HepG2 (cell line): ENCODE data around the gene RNF6. TPM values are rescaled to one million over a fixed set of nuclear protein-coding genes. Genes with fewer than 3 reads are reported as not detected.
A peak's percentile ranks its signal among the peaks of the same experiment; 100 is the strongest.

Source experiments
- CBX5 ChIP-seq: sonication (generic); formaldehyde crosslinking; IDR thresholded peaks from 2 replicates; pipeline ENCODE4 v1.4.0; 2020; ENCODE audit warnings: missing genetic modification reagents, borderline replicate concordance
- FLYWCH1 ChIP-seq: sonication (generic); formaldehyde crosslinking; IDR thresholded peaks from 2 replicates; pipeline ENCODE4 v1.8.1; 2023; ENCODE audit warnings: mild to moderate bottlenecking, missing genetic modification reagents
- ISX ChIP-seq: sonication (generic); formaldehyde crosslinking; conservative IDR thresholded peaks from 2 replicates; pipeline ENCODE4 v1.5.0; 2020; ENCODE audit warnings: missing genetic modification reagents
- MAF1 ChIP-seq: sonication (generic); formaldehyde crosslinking; IDR thresholded peaks from 2 replicates; pipeline ENCODE4 v1.5.0; 2020; ENCODE audit warnings: missing genetic modification reagents, borderline replicate concordance
- RFXANK ChIP-seq: IDR thresholded peaks from 2 replicates; pipeline ENCODE4 v1.6.1; 2016
- SMAD9 ChIP-seq: sonication (generic); formaldehyde crosslinking; IDR thresholded peaks from 2 replicates; pipeline ENCODE4 v1.5.1; 2020; ENCODE audit warnings: mild to moderate bottlenecking, missing genetic modification reagents
- SOX13 ChIP-seq, 3 experiments: fragments of 450-650 bp in 1 of 3; sonication (generic) in 1 of 3; formaldehyde crosslinking in 1 of 3; IDR thresholded peaks in 2 of 3; conservative IDR thresholded peaks in 1 of 3; 2 replicates each; pipeline versions ENCODE4 v1.5.0 to v1.6.1; 2016 to 2020; ENCODE audit warnings: antibody characterized with exemption in 1 of 3, mild to moderate bottlenecking in 1 of 3, missing compliant biosample characterization in 1 of 3, missing genetic modification reagents in 1 of 3, moderate library complexity in 1 of 3
- TBX2 ChIP-seq: sonication (generic); formaldehyde crosslinking; IDR thresholded peaks from 2 replicates; pipeline ENCODE4 v1.5.0; 2020; ENCODE audit warnings: missing genetic modification reagents, mild to moderate bottlenecking, borderline replicate concordance
- ZMYM3 ChIP-seq: sonication (generic); formaldehyde crosslinking; IDR thresholded peaks from 2 replicates; pipeline ENCODE4 v1.5.1; 2020; ENCODE audit warnings: mild to moderate bottlenecking, missing genetic modification reagents
- ZNF20 ChIP-seq: sonication (generic); formaldehyde crosslinking; IDR thresholded peaks from 2 replicates; pipeline ENCODE4 v1.4.0; 2020; ENCODE audit warnings: mild to moderate bottlenecking, moderate library complexity, missing genetic modification reagents
- ZNF234 ChIP-seq: sonication (generic); formaldehyde crosslinking; conservative IDR thresholded peaks from 2 replicates; pipeline ENCODE4 v1.5.1; 2020; ENCODE audit warnings: mild to moderate bottlenecking, missing genetic modification reagents
- ZNF441 ChIP-seq: sonication (generic); formaldehyde crosslinking; IDR thresholded peaks from 2 replicates; pipeline ENCODE4 v1.7.0; 2021; ENCODE audit warnings: missing genetic modification reagents, borderline replicate concordance
- ZNF563 ChIP-seq: sonication (generic); formaldehyde crosslinking; IDR thresholded peaks from 2 replicates; pipeline ENCODE4 v1.8.0; 2022; ENCODE audit warnings: mild to moderate bottlenecking, moderate library complexity, missing genetic modification reagents
- ZNF607 ChIP-seq: sonication (generic); formaldehyde crosslinking; IDR thresholded peaks from 2 replicates; pipeline ENCODE4 v1.5.1; 2020; ENCODE audit warnings: missing genetic modification reagents, mild to moderate bottlenecking, borderline replicate concordance
- ZNF766 ChIP-seq: sonication (generic); formaldehyde crosslinking; IDR thresholded peaks from 2 replicates; pipeline ENCODE4 v1.5.0; 2020; ENCODE audit warnings: missing genetic modification reagents, borderline replicate concordance
- ZNF781 ChIP-seq: sonication (generic); formaldehyde crosslinking; IDR thresholded peaks from 2 replicates; pipeline ENCODE4 v1.5.1; 2020; ENCODE audit warnings: borderline replicate concordance, mild to moderate bottlenecking, missing genetic modification reagents; ENCODE audit errors: not compliant biosample characterization
- polyA plus RNA-seq, 8 experiments: library from polyadenylated mRNA; depleted of rRNA in 3 of 8; stranded (reverse) in 7 of 8; unstranded in 1 of 8; fragments of >200 nt; fragmentation: Illumina TruSeq in 4 of 8; extraction: Trizol in 4 of 8; gene quantifications; 2 replicates each; pipeline versions ENCODE4 v1.2.1 to v1.2.3, GENCODE V29; 2011 to 2016; ENCODE audit warnings: low read depth in 4 of 8, missing spikeins in 1 of 8, mixed read lengths in 1 of 8; ENCODE audit not compliant: insufficient read depth in 1 of 8
- total RNA-seq, 5 experiments: library from RNA; depleted of rRNA; stranded (reverse); fragments of >200 nt; fragmentation: Illumina TruSeq; extraction: Trizol; gene quantifications; 2 replicates each; pipeline ENCODE4 v1.2.3, GENCODE V29; 2016; ENCODE audit warnings: low read depth in 1 of 5
- TF ChIP-seq, protein P1 (sequence below): sonication (generic); formaldehyde crosslinking; IDR thresholded peaks from 2 replicates; pipeline ENCODE4 v1.4.0; 2020; ENCODE audit warnings: mild to moderate bottlenecking, missing genetic modification reagents
- TF ChIP-seq, protein P2 (sequence below): sonication (generic); formaldehyde crosslinking; IDR thresholded peaks from 2 replicates; pipeline ENCODE4 v1.8.1; 2023; ENCODE audit warnings: mild to moderate bottlenecking, missing genetic modification reagents
- TF ChIP-seq, protein P3 (sequence below): IDR thresholded peaks from 2 replicates; pipeline ENCODE4 v1.6.1; 2016; ENCODE audit warnings: low read depth, missing genetic modification reagents, missing compliant biosample characterization

Gene RNF6
- total and polyA plus RNA-seq, 2 of the 13 experiments (the other 11 are each of a cell fraction or from before 2014, with no cell fraction given) = 14.6 to 36.8 TPM

DNA sequence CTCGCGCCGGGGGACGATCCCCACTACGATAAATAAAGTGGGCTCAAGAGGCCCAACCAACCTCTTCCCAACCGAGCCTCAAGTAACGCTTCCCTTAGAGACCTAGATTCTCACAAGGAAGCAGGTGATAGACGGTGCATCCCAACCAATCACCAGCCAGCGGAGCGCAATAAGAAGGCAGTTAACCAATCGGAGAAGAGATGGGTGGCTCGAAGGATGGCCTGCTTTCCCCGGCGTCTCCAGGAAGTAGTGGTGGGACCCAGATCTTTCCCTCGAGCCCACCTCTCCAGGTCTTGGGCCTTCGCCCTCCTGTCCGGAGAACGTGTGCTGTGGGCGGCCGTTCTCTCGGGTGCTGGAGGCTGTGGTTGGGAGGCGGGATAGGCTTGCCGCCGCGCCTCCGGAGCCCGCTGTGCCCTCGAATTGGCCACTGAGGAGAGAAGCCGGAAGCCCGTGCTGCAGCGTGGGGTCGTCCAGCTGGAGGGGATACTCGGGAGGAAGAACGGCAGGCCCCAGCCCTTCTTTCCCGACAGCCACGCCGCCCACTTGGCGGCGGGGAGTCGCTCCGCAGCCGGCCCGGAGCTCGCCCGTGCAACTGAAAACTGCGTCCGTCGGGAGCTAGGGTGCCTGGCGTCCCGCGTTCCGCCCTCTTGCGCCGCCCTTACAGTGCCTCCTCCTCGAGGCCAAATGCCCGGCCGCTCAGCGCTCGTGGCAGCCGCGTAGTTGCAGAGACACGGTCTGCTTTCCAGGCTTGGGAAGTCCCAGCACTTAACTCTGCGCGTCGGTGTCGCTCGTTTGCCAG, at the start of gene RNF6 (continued):
- TF ChIP-seq, protein P1, sequence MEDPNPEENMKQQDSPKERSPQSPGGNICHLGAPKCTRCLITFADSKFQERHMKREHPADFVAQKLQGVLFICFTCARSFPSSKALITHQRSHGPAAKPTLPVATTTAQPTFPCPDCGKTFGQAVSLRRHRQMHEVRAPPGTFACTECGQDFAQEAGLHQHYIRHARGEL (CRISPR knock-in tag) = peak; percentile 21; the same call in 1 of the 2 replicates
- 0 out of 2 replicates have a peak, but pooled peaks have one; percentile 68 for TF ChIP-seq ZNF234
- peak; percentile 51; the same call in 1 of the 2 replicates for TF ChIP-seq ZNF766 (CRISPR knock-in tag)
- TF ChIP-seq MAF1 = peak; percentile 69
- 0 out of 2 replicates have a peak, but pooled peaks have one; percentile 32 for TF ChIP-seq SOX13 (IDR thresholded peaks at IDR 0.05)
- peak in 1 of 2 experiments; percentile 32; a peak in 1 of 4 replicates for TF ChIP-seq SOX13 (CRISPR knock-in tag; conservative IDR thresholded peaks at IDR 0.05 in 1 of 2, IDR thresholded peaks at IDR 0.05 in 1 of 2)
- TF ChIP-seq ZNF781 (CRISPR knock-in tag) = peak; percentile 40
- TF ChIP-seq CBX5 (CRISPR knock-in tag) = peak; percentile 88
- TF ChIP-seq ZNF607 = peak; percentile 60; the same call in 1 of the 2 replicates
- no peak for TF ChIP-seq FLYWCH1 (CRISPR knock-in tag)
- TF ChIP-seq ZNF441 (CRISPR knock-in tag) = peak; percentile 81; the same call in 1 of the 2 replicates
- no peak for TF ChIP-seq ZNF20 (CRISPR knock-in tag)
- no peak; the same call in 1 of the 2 replicates for TF ChIP-seq ISX (CRISPR knock-in tag)
- TF ChIP-seq ZMYM3 (CRISPR knock-in tag) = peak; percentile 39; the same call in 1 of the 2 replicates
- TF ChIP-seq ZNF563 (CRISPR knock-in tag) = peak; percentile 71
- TF ChIP-seq SMAD9 = peak; percentile 91
- TF ChIP-seq TBX2 (CRISPR knock-in tag) = peak; percentile 68
- TF ChIP-seq, protein P2, sequence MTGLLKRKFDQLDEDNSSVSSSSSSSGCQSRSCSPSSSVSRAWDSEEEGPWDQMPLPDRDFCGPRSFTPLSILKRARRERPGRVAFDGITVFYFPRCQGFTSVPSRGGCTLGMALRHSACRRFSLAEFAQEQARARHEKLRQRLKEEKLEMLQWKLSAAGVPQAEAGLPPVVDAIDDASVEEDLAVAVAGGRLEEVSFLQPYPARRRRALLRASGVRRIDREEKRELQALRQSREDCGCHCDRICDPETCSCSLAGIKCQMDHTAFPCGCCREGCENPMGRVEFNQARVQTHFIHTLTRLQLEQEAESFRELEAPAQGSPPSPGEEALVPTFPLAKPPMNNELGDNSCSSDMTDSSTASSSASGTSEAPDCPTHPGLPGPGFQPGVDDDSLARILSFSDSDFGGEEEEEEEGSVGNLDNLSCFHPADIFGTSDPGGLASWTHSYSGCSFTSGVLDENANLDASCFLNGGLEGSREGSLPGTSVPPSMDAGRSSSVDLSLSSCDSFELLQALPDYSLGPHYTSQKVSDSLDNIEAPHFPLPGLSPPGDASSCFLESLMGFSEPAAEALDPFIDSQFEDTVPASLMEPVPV (CRISPR knock-in tag) = peak; percentile 40; the same call in 1 of the 2 replicates
- TF ChIP-seq, protein P3, sequence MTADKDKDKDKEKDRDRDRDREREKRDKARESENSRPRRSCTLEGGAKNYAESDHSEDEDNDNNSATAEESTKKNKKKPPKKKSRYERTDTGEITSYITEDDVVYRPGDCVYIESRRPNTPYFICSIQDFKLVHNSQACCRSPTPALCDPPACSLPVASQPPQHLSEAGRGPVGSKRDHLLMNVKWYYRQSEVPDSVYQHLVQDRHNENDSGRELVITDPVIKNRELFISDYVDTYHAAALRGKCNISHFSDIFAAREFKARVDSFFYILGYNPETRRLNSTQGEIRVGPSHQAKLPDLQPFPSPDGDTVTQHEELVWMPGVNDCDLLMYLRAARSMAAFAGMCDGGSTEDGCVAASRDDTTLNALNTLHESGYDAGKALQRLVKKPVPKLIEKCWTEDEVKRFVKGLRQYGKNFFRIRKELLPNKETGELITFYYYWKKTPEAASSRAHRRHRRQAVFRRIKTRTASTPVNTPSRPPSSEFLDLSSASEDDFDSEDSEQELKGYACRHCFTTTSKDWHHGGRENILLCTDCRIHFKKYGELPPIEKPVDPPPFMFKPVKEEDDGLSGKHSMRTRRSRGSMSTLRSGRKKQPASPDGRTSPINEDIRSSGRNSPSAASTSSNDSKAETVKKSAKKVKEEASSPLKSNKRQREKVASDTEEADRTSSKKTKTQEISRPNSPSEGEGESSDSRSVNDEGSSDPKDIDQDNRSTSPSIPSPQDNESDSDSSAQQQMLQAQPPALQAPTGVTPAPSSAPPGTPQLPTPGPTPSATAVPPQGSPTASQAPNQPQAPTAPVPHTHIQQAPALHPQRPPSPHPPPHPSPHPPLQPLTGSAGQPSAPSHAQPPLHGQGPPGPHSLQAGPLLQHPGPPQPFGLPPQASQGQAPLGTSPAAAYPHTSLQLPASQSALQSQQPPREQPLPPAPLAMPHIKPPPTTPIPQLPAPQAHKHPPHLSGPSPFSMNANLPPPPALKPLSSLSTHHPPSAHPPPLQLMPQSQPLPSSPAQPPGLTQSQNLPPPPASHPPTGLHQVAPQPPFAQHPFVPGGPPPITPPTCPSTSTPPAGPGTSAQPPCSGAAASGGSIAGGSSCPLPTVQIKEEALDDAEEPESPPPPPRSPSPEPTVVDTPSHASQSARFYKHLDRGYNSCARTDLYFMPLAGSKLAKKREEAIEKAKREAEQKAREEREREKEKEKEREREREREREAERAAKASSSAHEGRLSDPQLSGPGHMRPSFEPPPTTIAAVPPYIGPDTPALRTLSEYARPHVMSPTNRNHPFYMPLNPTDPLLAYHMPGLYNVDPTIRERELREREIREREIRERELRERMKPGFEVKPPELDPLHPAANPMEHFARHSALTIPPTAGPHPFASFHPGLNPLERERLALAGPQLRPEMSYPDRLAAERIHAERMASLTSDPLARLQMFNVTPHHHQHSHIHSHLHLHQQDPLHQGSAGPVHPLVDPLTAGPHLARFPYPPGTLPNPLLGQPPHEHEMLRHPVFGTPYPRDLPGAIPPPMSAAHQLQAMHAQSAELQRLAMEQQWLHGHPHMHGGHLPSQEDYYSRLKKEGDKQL (CRISPR knock-in tag) = 0 out of 2 replicates have a peak, but pooled peaks have one; percentile 5
- no peak for TF ChIP-seq RFXANK
